Activated CD8-positive, alpha-beta memory T cell treated with anti-CD3 and anti-CD28 coated beads for 48 hours (primary cell): ENCODE measurements around the gene ATG13.

Experiments
- DNase-seq, 3 experiments: peaks; one replicate each; pipeline ENCODE4 v3.0.0-alpha.2; 2020; ENCODE audit warnings: low read depth in 2 of 3, low spot score in 2 of 3

ATG13 gene

DNA sequence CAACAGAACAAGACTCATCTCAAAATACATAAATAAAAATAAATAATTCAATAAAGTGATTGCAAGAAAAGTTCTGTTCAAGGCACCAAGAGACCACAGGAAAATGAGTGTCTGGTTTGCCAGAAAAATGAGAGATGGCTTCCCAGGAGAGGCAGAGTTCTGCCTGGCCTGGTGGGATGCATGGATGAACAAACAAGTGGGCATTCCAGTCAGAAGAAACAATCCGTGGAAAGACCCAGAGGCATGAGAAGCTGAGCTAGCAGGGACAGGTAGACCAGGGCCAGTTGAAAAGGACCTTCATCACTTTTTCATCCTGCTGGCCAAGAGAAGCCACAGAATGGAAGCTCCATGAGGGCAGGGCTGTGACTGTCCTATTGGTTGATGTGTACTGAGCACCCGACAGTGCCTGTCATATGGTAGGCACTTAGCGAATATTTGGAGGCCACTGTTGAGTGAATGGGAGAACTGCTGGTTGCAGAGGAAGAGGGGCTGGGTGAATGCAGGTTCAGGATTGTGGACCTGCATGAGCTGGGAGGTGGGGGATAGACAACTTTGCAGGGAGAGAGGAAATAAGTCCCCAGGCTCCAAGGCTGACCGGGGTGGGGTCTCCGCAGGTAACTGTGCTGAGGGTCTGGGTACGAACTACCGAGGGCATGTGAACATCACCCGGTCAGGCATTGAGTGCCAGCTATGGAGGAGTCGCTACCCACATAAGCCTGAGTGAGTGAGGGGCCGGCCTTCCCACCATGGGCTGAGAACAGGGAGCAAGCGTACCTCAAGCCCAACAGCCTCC lies 105.4 kb downstream of the ATG13 start:
- no peak for DNase-seq

DNA sequence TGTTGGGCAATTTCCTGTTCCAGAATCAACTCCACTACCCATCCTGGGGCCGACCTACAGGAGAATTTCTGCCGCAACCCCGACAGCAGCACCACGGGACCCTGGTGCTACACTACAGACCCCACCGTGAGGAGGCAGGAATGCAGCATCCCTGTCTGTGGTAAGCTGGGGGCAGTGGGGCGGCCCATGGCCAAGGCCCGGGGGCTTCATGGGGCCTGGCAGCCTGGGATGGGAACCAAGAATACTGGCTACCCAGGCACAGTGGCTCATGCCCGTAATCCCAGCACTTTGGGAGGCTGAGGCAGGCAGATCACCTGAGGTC lies 106.0 kb downstream of the ATG13 start:
- no peak for DNase-seq

DNA sequence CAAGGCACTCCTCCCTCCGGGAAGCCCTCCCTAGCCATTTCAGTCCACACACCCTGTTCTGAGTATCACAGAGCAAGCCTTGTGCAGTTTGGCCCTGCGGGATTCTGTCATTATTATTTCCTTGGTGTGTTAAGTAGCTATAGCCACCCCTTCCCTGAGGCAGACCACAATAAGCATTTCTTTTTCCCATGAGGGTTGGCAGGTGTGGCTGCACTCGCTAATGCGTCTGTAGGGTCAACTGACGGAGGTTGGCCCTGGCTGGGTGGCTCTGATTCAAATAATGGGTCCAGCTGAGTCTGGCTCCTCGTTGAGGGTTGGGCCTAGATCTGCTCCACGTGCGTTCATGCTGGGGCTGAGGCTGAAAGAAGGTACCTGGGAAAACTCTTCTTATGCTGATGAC lies 106.7 kb downstream of the ATG13 start:
- DNase-seq, result no peak
